CD14-positive monocyte (primary cell): ENCODE measurements around the gene ELAVL1. TPM values are rescaled to one million over a fixed set of nuclear protein-coding genes. Genes with fewer than 3 reads are reported as not detected.

Source experiments
- DNase-seq, 3 donors: peaks; one replicate each; pipeline ENCODE4 v3.0.0-alpha.2; 2011 to 2022
- H2AFZ ChIP-seq: 2 replicates; pipeline ENCODE4 v1.6.0; 2012; ENCODE audit warnings: mild to moderate bottlenecking, low read depth, low read length, inconsistent platforms; ENCODE audit not compliant: insufficient read depth, poor library complexity, severe bottlenecking
- H3K27ac ChIP-seq, 2 donors: 1 replicate in 1 of 2; 2 replicates in 1 of 2; pipeline ENCODE4 v1.5.1; 2012 to 2013; ENCODE audit warnings: low read length in 2 of 2, control low read depth in 1 of 2, inconsistent platforms in 1 of 2, low read depth in 1 of 2, mild to moderate bottlenecking in 1 of 2
- H3K27me3 ChIP-seq, 2 donors: one replicate each; pipeline versions ENCODE4 v1.6.0 to v1.6.1; 2011 to 2013; ENCODE audit warnings: low read length in 2 of 2; ENCODE audit not compliant: control insufficient read depth in 2 of 2, insufficient read depth in 2 of 2
- H3K36me3 ChIP-seq, 2 donors: replicated peaks in 1 of 2; 1 replicate in 1 of 2; 2 replicates in 1 of 2; pipeline versions ENCODE4 v1.5.1 to v1.6.1; 2012 to 2013; ENCODE audit warnings: low read length in 2 of 2, control low read depth in 1 of 2, inconsistent platforms in 1 of 2, mild to moderate bottlenecking in 1 of 2; ENCODE audit not compliant: insufficient read depth in 2 of 2, control insufficient read depth in 1 of 2
- H3K4me1 ChIP-seq, 2 donors: 1 replicate in 1 of 2; 2 replicates in 1 of 2; pipeline versions ENCODE4 v1.5.1 to v1.6.1; 2012 to 2013; ENCODE audit warnings: low read length in 2 of 2, control low read depth in 1 of 2, inconsistent platforms in 1 of 2, mild to moderate bottlenecking in 1 of 2, moderate library complexity in 1 of 2; ENCODE audit not compliant: insufficient read depth in 2 of 2, control insufficient read depth in 1 of 2
- H3K4me2 ChIP-seq: replicated peaks from 2 replicates; pipeline ENCODE3; 2012; ENCODE audit warnings: low read length, moderate library complexity, mild to moderate bottlenecking; ENCODE audit not compliant: poor library complexity, severe bottlenecking; ENCODE audit errors: extremely low read depth
- H3K4me3 ChIP-seq, 3 experiments: fragments of 200-600 bp in 1 of 3; sonication (generic) in 1 of 3; replicated peaks in 1 of 3; 1 replicate in 2 of 3; 2 replicates in 1 of 3; pipeline ENCODE4 v1.5.1; 2011 to 2013; ENCODE audit warnings: low read length in 3 of 3, mild to moderate bottlenecking in 3 of 3, control low read depth in 2 of 3, low read depth in 2 of 3, inconsistent platforms in 1 of 3, moderate library complexity in 1 of 3
- H3K79me2 ChIP-seq: 2 replicates; pipeline ENCODE4 v1.6.0; 2012; ENCODE audit warnings: mild to moderate bottlenecking, control low read depth, inconsistent platforms, low read length, moderate library complexity; ENCODE audit not compliant: insufficient read depth
- H3K9ac ChIP-seq: 2 replicates; pipeline ENCODE4 v1.6.0; 2017; ENCODE audit warnings: low read length, mild to moderate bottlenecking; ENCODE audit not compliant: insufficient read depth, poor library complexity, severe bottlenecking
- H3K9me3 ChIP-seq, 2 donors: replicated peaks in 1 of 2; 1 replicate in 1 of 2; 2 replicates in 1 of 2; pipeline versions ENCODE4 v1.5.1 to v1.6.1; 2012 to 2013; ENCODE audit warnings: low read length in 2 of 2, control low read depth in 1 of 2; ENCODE audit not compliant: control insufficient read depth in 1 of 2, insufficient read depth in 1 of 2
- H4K20me1 ChIP-seq: 2 replicates; pipeline ENCODE4 v1.6.0; 2012; ENCODE audit warnings: mild to moderate bottlenecking, low read length, control low read depth, moderate library complexity; ENCODE audit not compliant: insufficient read depth
- H3K27ac Mint-ChIP-seq, 7 donors: one replicate each; pipeline ENCODE4 v1.8.0; 2020; ENCODE audit warnings: mild to moderate bottlenecking in 7 of 7, mixed read lengths in 7 of 7, moderate library complexity in 6 of 7, inconsistent platforms in 2 of 7
- H3K27me3 Mint-ChIP-seq, 3 donors: one replicate each; pipeline ENCODE4 v1.8.0; 2021 to 2022; ENCODE audit warnings: low read depth in 3 of 3, mild to moderate bottlenecking in 3 of 3, mixed read lengths in 3 of 3, moderate library complexity in 3 of 3, inconsistent platforms in 1 of 3
- H3K36me3 Mint-ChIP-seq, 2 donors: one replicate each; pipeline ENCODE4 v1.8.0; 2020; ENCODE audit warnings: mixed read lengths in 2 of 2, inconsistent platforms in 1 of 2, mild to moderate bottlenecking in 1 of 2
- H3K4me1 Mint-ChIP-seq: one replicate; pipeline ENCODE4 v1.8.0; 2020; ENCODE audit warnings: mild to moderate bottlenecking, mixed read lengths
- H3K4me3 Mint-ChIP-seq, 2 donors: one replicate each; pipeline ENCODE4 v1.8.0; 2020; ENCODE audit warnings: mild to moderate bottlenecking in 2 of 2, mixed read lengths in 2 of 2, moderate library complexity in 1 of 2
- H3K9me3 Mint-ChIP-seq, 7 donors: one replicate each; pipeline ENCODE4 v1.8.0; 2020 to 2022; ENCODE audit warnings: mixed read lengths in 7 of 7, mild to moderate bottlenecking in 6 of 7, moderate library complexity in 6 of 7, inconsistent platforms in 2 of 7
- CTCF ChIP-seq: fragments of 200-600 bp; IDR thresholded peaks from one replicate; pipeline ENCODE4 v1.8.0; 2022; ENCODE audit warnings: antibody characterized with exemption, mild to moderate bottlenecking
- whole genome bisulfite sequencing: methylation state at CpG from one replicate; pipeline ENCODE4 v1.1.5; 2013; ENCODE audit warnings: missing lambda C conversion rate; ENCODE audit not compliant: insufficient coverage; 5-methylcytosine and 5-hydroxymethylcytosine counted together
- intact Hi-C, 2 donors: fragments of 100-400 bp; cut with micrococcal nuclease; formaldehyde crosslinking; loops; one replicate each; pipeline versions ENCODE4 v1.15.0 to v1.15.1; 2023
- polyA plus RNA-seq, 3 donors: library from polyadenylated mRNA; depleted of rRNA in 1 of 3; unstranded in 2 of 3; stranded (reverse) in 1 of 3; fragments of 300-500 nt in 2 of 3; fragments of >200 nt in 1 of 3; fragmentation: Illumina TruSeq in 2 of 3; gene quantifications; 1 replicate in 2 of 3; 2 replicates in 1 of 3; pipeline ENCODE4 v1.2.3, GENCODE V29; 2012 to 2021

The ELAVL1 gene
- polyA plus RNA-seq, 3 donors, result 25.1 to 31.1 (median 30.7) TPM

- peaks cover 43% of the 10 kb centered on the region for H3K4me1 Mint-ChIP-seq
- H3K36me3 ChIP-seq, result peaks cover 16 to 18% of the 10 kb centered on the region in 2 donors
- peaks cover 26 to 47% of the 10 kb centered on the region in 2 donors for H3K27me3 ChIP-seq
- peak overlapping the region in 2 of 3 experiments; percentile 1 to 63 for H3K4me3 ChIP-seq
- H3K9ac ChIP-seq, result peak overlapping the region; percentile 21
- H3K4me1 ChIP-seq, result peaks cover 30 to 54% of the 10 kb centered on the region in 2 donors
- peak overlapping the region; percentile 70 to 89 for H3K4me3 Mint-ChIP-seq
- intact Hi-C loops, result no loop called here
- no peaks in the 10 kb centered on the region for H3K79me2 ChIP-seq
- WGBS, result under 1% methylated on average over 98 of the region's 104 CpGs
- H3K9me3 Mint-ChIP-seq, result peaks cover 0 to 28% (median 15%) of the 10 kb centered on the region in 7 donors
- no peak overlapping the region for H3K27ac Mint-ChIP-seq
- no peak for TF ChIP-seq CTCF
- peak; percentile 17 to 57 (median 31) for DNase-seq
- H3K36me3 Mint-ChIP-seq, result peaks cover 16 to 20% of the 10 kb centered on the region in 2 donors
- peak overlapping the region; percentile 61 for H2AFZ ChIP-seq
- no peak overlapping the region for H3K27ac ChIP-seq
- peaks cover 48 to 65% (median 56%) of the 10 kb centered on the region in 3 donors for H3K27me3 Mint-ChIP-seq
- peak overlapping the region; percentile 74 for H3K4me2 ChIP-seq
- H4K20me1 ChIP-seq, result peaks cover 23% of the 10 kb centered on the region
- H3K9me3 ChIP-seq, result peaks cover 0 to 19% of the 10 kb centered on the region in 2 donors
These were observed 89.1 kb downstream of the ELAVL1 start for GRCh38 chr19:7916103-7916954.

GRCh38 chr19:7915250-7916102 is 90.0 kb downstream of the ELAVL1 start:
- H3K4me1 Mint-ChIP-seq, result peaks cover 37% of the 10 kb centered on the region
- intact Hi-C loops, result no loop called here
- Histone ChIP-seq H3K27ac (no peak overlapping the region), H3K9ac (no peak overlapping the region), H3K4me1 (peaks cover 26 to 49% of the 10 kb centered on the region in 2 donors), H2AFZ (peak overlapping the region; percentile 61), H3K36me3 (peaks cover 24 to 26% of the 10 kb centered on the region in 2 donors), H3K9me3 (peaks cover 0 to 19% of the 10 kb centered on the region in 2 donors), H3K27me3 (peaks cover 26 to 47% of the 10 kb centered on the region in 2 donors), H3K79me2 (no peaks in the 10 kb centered on the region), H3K4me3 (peak overlapping the region in 1 of 3 experiments; percentile 63), H3K4me2 (peak overlapping the region; percentile 74), H4K20me1 (peaks cover 32% of the 10 kb centered on the region)
- no peak overlapping the region for H3K27ac Mint-ChIP-seq
- peaks cover 47 to 65% (median 56%) of the 10 kb centered on the region in 3 donors for H3K27me3 Mint-ChIP-seq
- no peak for TF ChIP-seq CTCF
- DNase-seq, result no peak
- H3K9me3 Mint-ChIP-seq, result peaks cover 0 to 28% (median 15%) of the 10 kb centered on the region in 7 donors
- peak overlapping the region; percentile 50 to 77 for H3K4me3 Mint-ChIP-seq
- H3K36me3 Mint-ChIP-seq, result peaks cover 23 to 28% of the 10 kb centered on the region in 2 donors
- WGBS, result 51% methylated on average over 16 of the region's 24 CpGs
